Hepatocyte (in vitro differentiated cells): Measurements from ENCODE around the gene SNX19. TPM values are rescaled to one million over a fixed set of nuclear protein-coding genes. Genes with fewer than 3 reads are reported as not detected.
A peak's percentile ranks its signal among the peaks of the same experiment; 100 is the strongest.

Source experiments
- DNase-seq: peaks from one replicate; pipeline ENCODE4 v3.0.0-alpha.2; 2016; ENCODE audit warnings: low spot score
- H2AFZ ChIP-seq: fragments of 200-600 bp; sonication (generic); 2 replicates; pipeline ENCODE4 v1.6.0; 2016; ENCODE audit warnings: antibody characterized with exemption, mild to moderate bottlenecking
- H3K27ac ChIP-seq: fragments of 200-600 bp; sonication (generic); 2 replicates; pipeline ENCODE4 v1.5.1; 2016; ENCODE audit warnings: mild to moderate bottlenecking
- H3K27me3 ChIP-seq: fragments of 200-600 bp; sonication (generic); 2 replicates; pipeline ENCODE4 v1.6.1; 2016
- H3K36me3 ChIP-seq: fragments of 200-600 bp; sonication (generic); replicated peaks from 2 replicates; pipeline ENCODE4 v1.5.1; 2016; ENCODE audit warnings: low read depth; ENCODE audit not compliant: insufficient read depth
- H3K4me1 ChIP-seq: fragments of 200-600 bp; sonication (generic); 2 replicates; pipeline ENCODE4 v1.5.1; 2016; ENCODE audit warnings: mild to moderate bottlenecking, moderate library complexity; ENCODE audit not compliant: insufficient read depth
- H3K4me2 ChIP-seq: fragments of 200-600 bp; sonication (generic); 2 replicates; pipeline ENCODE4 v1.6.0; 2016
- H3K4me3 ChIP-seq: fragments of 200-600 bp; sonication (generic); 2 replicates; pipeline ENCODE4 v1.5.1; 2016; ENCODE audit warnings: mild to moderate bottlenecking
- H3K79me2 ChIP-seq: fragments of 200-600 bp; sonication (generic); 2 replicates; pipeline ENCODE4 v1.6.0; 2017; ENCODE audit warnings: mild to moderate bottlenecking
- H3K9me2 ChIP-seq: fragments of 200-600 bp; sonication (generic); replicated peaks from 2 replicates; pipeline ENCODE4 v1.6.0; 2017; ENCODE audit warnings: mild to moderate bottlenecking; ENCODE audit not compliant: insufficient read depth
- H3K9me3 ChIP-seq: fragments of 200-600 bp; sonication (generic); 2 replicates; pipeline ENCODE4 v1.5.1; 2016; ENCODE audit warnings: low read depth, mild to moderate bottlenecking
- H4K20me1 ChIP-seq: fragments of 200-600 bp; sonication (generic); 2 replicates; pipeline ENCODE4 v1.6.0; 2016; ENCODE audit warnings: mild to moderate bottlenecking; ENCODE audit not compliant: insufficient read depth, poor library complexity, severe bottlenecking
- EZH2 ChIP-seq: fragments of 200-600 bp; sonication (generic); IDR thresholded peaks from 2 replicates; pipeline ENCODE4 v1.6.1; 2016; ENCODE audit warnings: antibody characterized with exemption, mild to moderate bottlenecking, borderline replicate concordance
- EZH2phosphoT487 ChIP-seq: fragments of 200-600 bp; sonication (generic); IDR thresholded peaks from one replicate; pipeline ENCODE4 v1.6.1; 2018; ENCODE audit warnings: antibody characterized with exemption, mild to moderate bottlenecking, low read depth, moderate library complexity; ENCODE audit not compliant: unreplicated experiment, severe bottlenecking
- WGBS: methylation state at CpG from one replicate; pipeline ENCODE4 v1.1.6; 2016; ENCODE audit warnings: low lambda C conversion rate; ENCODE audit errors: missing lambda C conversion rate; 5-methylcytosine and 5-hydroxymethylcytosine counted together
- polyA plus RNA-seq: library from polyadenylated mRNA; unstranded; fragments of >200 nt; fragmentation: Nextera tagmentation; extraction: Ambion mirVana; gene quantifications from 2 replicates; pipeline ENCODE4 v1.2.1, GENCODE V29; 2016
- total RNA-seq: library from RNA; depleted of rRNA; stranded (reverse); fragments of >200 nt; gene quantifications from 2 replicates; pipeline ENCODE4 v1.2.3, GENCODE V29; 2014
- TF ChIP-seq, protein P1 (sequence below): fragments of 200-600 bp; sonication (generic); IDR thresholded peaks from 2 replicates; pipeline ENCODE4 v1.5.1; 2016; ENCODE audit warnings: antibody characterized with exemption, mild to moderate bottlenecking; ENCODE audit not compliant: poor library complexity

The SNX19 gene
- total and polyA plus RNA-seq, 2 experiments from 2014 or later = 40.6 to 64.3 TPM

DNA sequence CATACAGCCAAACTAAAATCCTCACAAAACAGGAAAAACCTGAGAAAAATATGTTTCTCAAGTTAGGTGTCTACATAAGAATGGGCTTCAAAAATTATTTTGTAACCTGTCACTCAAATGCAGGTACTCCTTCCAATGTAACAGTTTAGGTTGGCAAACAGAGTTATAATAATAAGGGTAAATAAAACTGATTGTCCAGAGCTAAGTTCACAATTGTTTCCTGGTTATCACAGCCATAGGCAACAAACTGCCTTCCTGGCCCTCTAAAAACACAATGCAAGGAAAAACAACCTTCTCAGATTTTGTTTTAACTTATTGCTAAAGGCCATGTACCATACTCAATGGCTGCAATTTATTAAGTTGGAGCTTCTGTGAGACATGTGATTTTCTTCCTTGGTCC is 36.4 kb downstream of the SNX19 start:
- peaks cover 5% of the 10 kb centered on the region for H3K4me1 ChIP-seq
- H3K4me2 ChIP-seq = no peak overlapping the region
- DNase-seq = no peak
- no peak overlapping the region for H2AFZ ChIP-seq
- H3K27me3 ChIP-seq = no peaks in the 10 kb centered on the region
- TF ChIP-seq EZH2 (no peak), EZH2phosphoT487 (no peak)
- TF ChIP-seq, protein P1, sequence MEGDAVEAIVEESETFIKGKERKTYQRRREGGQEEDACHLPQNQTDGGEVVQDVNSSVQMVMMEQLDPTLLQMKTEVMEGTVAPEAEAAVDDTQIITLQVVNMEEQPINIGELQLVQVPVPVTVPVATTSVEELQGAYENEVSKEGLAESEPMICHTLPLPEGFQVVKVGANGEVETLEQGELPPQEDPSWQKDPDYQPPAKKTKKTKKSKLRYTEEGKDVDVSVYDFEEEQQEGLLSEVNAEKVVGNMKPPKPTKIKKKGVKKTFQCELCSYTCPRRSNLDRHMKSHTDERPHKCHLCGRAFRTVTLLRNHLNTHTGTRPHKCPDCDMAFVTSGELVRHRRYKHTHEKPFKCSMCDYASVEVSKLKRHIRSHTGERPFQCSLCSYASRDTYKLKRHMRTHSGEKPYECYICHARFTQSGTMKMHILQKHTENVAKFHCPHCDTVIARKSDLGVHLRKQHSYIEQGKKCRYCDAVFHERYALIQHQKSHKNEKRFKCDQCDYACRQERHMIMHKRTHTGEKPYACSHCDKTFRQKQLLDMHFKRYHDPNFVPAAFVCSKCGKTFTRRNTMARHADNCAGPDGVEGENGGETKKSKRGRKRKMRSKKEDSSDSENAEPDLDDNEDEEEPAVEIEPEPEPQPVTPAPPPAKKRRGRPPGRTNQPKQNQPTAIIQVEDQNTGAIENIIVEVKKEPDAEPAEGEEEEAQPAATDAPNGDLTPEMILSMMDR = no peak
- H3K27ac ChIP-seq = no peak overlapping the region
- no peaks in the 10 kb centered on the region for H3K79me2 ChIP-seq
- H3K9me3 ChIP-seq = no peaks in the 10 kb centered on the region
- H3K36me3 ChIP-seq = peaks cover 3% of the 10 kb centered on the region
- H3K4me3 ChIP-seq = no peak overlapping the region
- no peaks in the 10 kb centered on the region for H3K9me2 ChIP-seq
- no peaks in the 10 kb centered on the region for H4K20me1 ChIP-seq

DNA sequence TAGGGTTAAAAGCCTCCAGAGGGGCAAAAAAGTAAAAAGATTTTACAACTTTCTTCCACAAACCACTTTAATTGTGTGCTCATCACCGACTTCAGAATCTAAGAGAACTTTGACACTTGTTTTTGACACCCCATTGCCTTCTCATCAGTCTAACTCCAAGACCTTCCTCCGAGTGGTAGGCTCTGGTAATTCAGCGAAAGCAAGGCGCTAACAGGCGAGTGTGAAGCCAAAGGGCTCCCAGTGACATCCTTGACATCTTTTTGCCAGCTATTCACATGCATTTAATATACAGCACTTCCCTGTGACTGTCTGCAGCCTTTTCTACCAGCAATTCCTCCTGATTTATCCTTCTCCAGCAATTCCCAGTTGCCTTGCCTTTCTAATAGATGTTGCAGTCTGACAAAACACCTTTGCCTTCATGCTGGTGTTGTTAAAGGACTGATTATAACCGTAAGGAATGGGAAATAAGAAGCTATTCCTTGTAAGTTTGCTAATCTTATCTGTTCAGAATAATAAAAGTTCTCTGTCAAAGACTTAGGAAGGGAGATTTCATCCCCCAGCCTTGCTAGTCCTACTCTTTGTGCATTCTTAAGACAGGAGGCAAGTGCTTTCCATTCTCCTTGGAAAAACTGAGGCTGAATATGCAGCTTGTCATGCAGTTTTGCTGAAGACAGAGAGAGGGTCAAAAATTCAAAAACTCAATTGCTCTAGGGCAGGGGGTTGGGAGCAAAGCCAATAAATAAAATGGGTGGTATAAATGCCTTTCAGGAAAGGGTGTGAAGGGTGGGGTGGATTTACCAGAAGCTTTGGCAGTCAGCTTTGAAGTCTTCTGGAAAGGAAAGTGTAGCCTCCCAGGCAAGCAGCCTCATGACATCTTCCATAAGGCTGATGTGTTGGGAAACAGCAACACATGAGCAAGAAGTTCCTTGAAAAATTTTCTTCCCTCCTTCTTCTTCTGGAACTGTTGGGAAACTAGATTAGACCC is 39.1 kb downstream of the SNX19 start:
- H4K20me1 ChIP-seq = no peaks in the 10 kb centered on the region
- H3K9me3 ChIP-seq = no peaks in the 10 kb centered on the region
- H3K4me1 ChIP-seq = peaks cover 5% of the 10 kb centered on the region
- H3K27me3 ChIP-seq = no peaks in the 10 kb centered on the region
- DNase-seq = no peak
- no peaks in the 10 kb centered on the region for H3K79me2 ChIP-seq
- H3K4me2 ChIP-seq = no peak overlapping the region
- 71% methylated on average over 6 of the region's 6 CpGs for WGBS
- H2AFZ ChIP-seq = no peak overlapping the region
- H3K27ac ChIP-seq = peak overlapping the region; percentile 55
- peaks cover 3% of the 10 kb centered on the region for H3K36me3 ChIP-seq
- no peak for TF ChIP-seq EZH2phosphoT487
- no peak for TF ChIP-seq EZH2
- TF ChIP-seq, protein P1 = no peak
- no peak overlapping the region for H3K4me3 ChIP-seq
- H3K9me2 ChIP-seq = no peaks in the 10 kb centered on the region

DNA sequence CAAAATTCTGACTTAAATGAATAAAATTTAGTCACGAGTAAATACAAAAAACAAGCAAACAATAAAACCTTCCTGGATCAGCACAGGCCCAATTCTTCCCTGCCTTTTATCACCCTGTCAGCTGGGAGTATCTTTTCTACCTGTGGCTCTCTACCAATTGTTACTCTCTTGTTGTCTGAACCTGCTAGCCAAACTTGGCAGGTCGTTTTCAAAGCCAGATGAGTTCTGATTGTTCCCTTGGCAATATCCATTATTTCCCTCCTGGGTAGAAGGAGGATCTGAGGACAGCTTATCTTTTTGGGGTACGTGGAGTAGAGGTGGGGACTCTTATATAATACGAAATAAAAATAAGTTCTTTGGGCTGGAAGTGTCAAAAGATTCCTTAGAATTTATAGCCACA is 40.2 kb downstream of the SNX19 start:
- Histone ChIP-seq H3K27ac (no peak overlapping the region), H4K20me1 (no peaks in the 10 kb centered on the region), H3K4me2 (no peak overlapping the region), H3K36me3 (peaks cover 3% of the 10 kb centered on the region), H3K9me2 (no peaks in the 10 kb centered on the region), H3K79me2 (no peaks in the 10 kb centered on the region), H3K27me3 (no peaks in the 10 kb centered on the region), H3K9me3 (no peaks in the 10 kb centered on the region), H3K4me1 (peaks cover 5% of the 10 kb centered on the region), H2AFZ (no peak overlapping the region), H3K4me3 (no peak overlapping the region)
- no peak for TF ChIP-seq EZH2
- TF ChIP-seq, protein P1 = no peak
- TF ChIP-seq EZH2phosphoT487 = no peak
- no peak for DNase-seq
- 83% methylated on average over 4 of the region's 4 CpGs for WGBS
